IMR-90 (cell line): ENCODE measurements around the gene AGBL5. TPM values are rescaled to one million over a fixed set of nuclear protein-coding genes. Genes with fewer than 3 reads are reported as not detected.

Source experiments
- ATAC-seq: fragments of 200-7000 bp; cut with Tn5 transposase; 2 replicates; pipeline ENCODE4 v1.9.1; 2020; ENCODE audit warnings: low read depth, mild to moderate bottlenecking, moderate library complexity
- BruUV-seq: library from RNA; stranded (reverse); fragments of 400-500 nt; replicated peaks from 2 replicates; lab custom pipeline; 2021; lab: Mats Ljungman, UMichigan
- CTCF ChIA-PET: fragments of 300-600 bp; formaldehyde crosslinking; extraction: SDS; loops from one replicate; lab custom pipeline; 2021; ENCODE audit warnings: antibody characterized with exemption; lab: Yijun Ruan, JAX
- POLR2A ChIA-PET: fragments of 300-600 bp; sonication (Branson Sonifier 250); formaldehyde crosslinking; loops from one replicate; lab custom pipeline; 2022; ENCODE audit warnings: antibody characterized with exemption; ENCODE audit not compliant: unreplicated experiment; lab: Charles Lee
- DNase-seq: peaks from one replicate; pipeline ENCODE4 v3.0.0; 2013
- H2AFZ ChIP-seq: replicated peaks from 2 replicates; pipeline ENCODE3; 2013; ENCODE audit warnings: low read length, mild to moderate bottlenecking; ENCODE audit not compliant: poor library complexity
- H2AK5ac ChIP-seq: 2 replicates; pipeline ENCODE4 v1.6.1; 2013; ENCODE audit warnings: low read depth, low read length, inconsistent platforms
- H2AK9ac ChIP-seq: replicated peaks from 2 replicates; pipeline ENCODE3; 2013; ENCODE audit warnings: mild to moderate bottlenecking, low read depth, low read length, moderate library complexity; ENCODE audit not compliant: poor library complexity
- H2BK120ac ChIP-seq: 2 replicates; pipeline ENCODE4 v1.6.1; 2013; ENCODE audit warnings: low read depth, low read length, inconsistent platforms
- H2BK15ac ChIP-seq: 3 replicates; pipeline ENCODE4 v1.6.1; 2013; ENCODE audit warnings: low read depth, low read length, inconsistent platforms
- H2BK20ac ChIP-seq: 2 replicates; pipeline ENCODE4 v1.6.1; 2013; ENCODE audit warnings: low read depth, mild to moderate bottlenecking, inconsistent platforms, low read length, moderate library complexity
- H2BK5ac ChIP-seq: 2 replicates; pipeline ENCODE4 v1.6.1; 2013; ENCODE audit warnings: mild to moderate bottlenecking, low read depth, low read length, inconsistent platforms; ENCODE audit not compliant: poor library complexity, severe bottlenecking
- H3K14ac ChIP-seq: replicated peaks from 2 replicates; pipeline ENCODE4 v1.6.1; 2013; ENCODE audit warnings: low read depth, low read length, inconsistent platforms
- H3K18ac ChIP-seq: 2 replicates; pipeline ENCODE4 v1.6.1; 2013; ENCODE audit warnings: low read depth, low read length, control low read depth
- H3K23ac ChIP-seq: 2 replicates; pipeline ENCODE4 v1.6.1; 2013; ENCODE audit warnings: low read depth, low read length, inconsistent platforms
- H3K27ac ChIP-seq: 2 replicates; pipeline ENCODE4 v1.5.1; 2013; ENCODE audit warnings: mild to moderate bottlenecking, control low read depth, low read length; ENCODE audit not compliant: insufficient read depth
- H3K27me3 ChIP-seq: 2 replicates; pipeline ENCODE4 v1.6.1; 2013; ENCODE audit warnings: low read length; ENCODE audit not compliant: control insufficient read depth, insufficient read depth
- H3K36me3 ChIP-seq: 2 replicates; pipeline ENCODE4 v1.6.1; 2013; ENCODE audit warnings: low read length, mixed read lengths; ENCODE audit not compliant: control insufficient read depth, insufficient read depth
- H3K4ac ChIP-seq: 2 replicates; pipeline ENCODE4 v1.6.1; 2013; ENCODE audit warnings: low read depth, low read length, inconsistent platforms
- H3K4me1 ChIP-seq: 2 replicates; pipeline ENCODE4 v1.6.1; 2013; ENCODE audit warnings: low read length, mixed read lengths; ENCODE audit not compliant: control insufficient read depth, insufficient read depth
- H3K4me2 ChIP-seq: 2 replicates; pipeline ENCODE4 v1.6.1; 2013; ENCODE audit warnings: low read depth, mild to moderate bottlenecking, control low read depth, low read length, moderate library complexity
- H3K4me3 ChIP-seq: 2 replicates; pipeline ENCODE4 v1.5.1; 2013; ENCODE audit warnings: low read depth, mild to moderate bottlenecking, control low read depth, low read length, moderate library complexity; ENCODE audit not compliant: insufficient read depth
- H3K56ac ChIP-seq: 2 replicates; pipeline ENCODE4 v1.6.1; 2013; ENCODE audit warnings: low read length, inconsistent platforms; ENCODE audit not compliant: insufficient read depth; ENCODE audit errors: extremely low read depth
- H3K79me1 ChIP-seq, 2 experiments: 2 replicates each; pipeline ENCODE4 v1.6.1; 2013; ENCODE audit warnings: low read length in 2 of 2, inconsistent platforms in 1 of 2, low read depth in 1 of 2
- H3K9ac ChIP-seq: 2 replicates; pipeline ENCODE4 v1.6.1; 2013; ENCODE audit warnings: low read depth, low read length, control low read depth
- H3K9me1 ChIP-seq: 2 replicates; pipeline ENCODE4 v1.6.1; 2013; ENCODE audit warnings: low read length, inconsistent platforms; ENCODE audit not compliant: insufficient read depth
- H3K9me3 ChIP-seq: 2 replicates; pipeline ENCODE4 v1.6.1; 2013; ENCODE audit warnings: low read length; ENCODE audit not compliant: control insufficient read depth, insufficient read depth
- H4K20me1 ChIP-seq: 2 replicates; pipeline ENCODE4 v1.6.1; 2013; ENCODE audit warnings: low read length, inconsistent platforms; ENCODE audit not compliant: insufficient read depth
- H4K5ac ChIP-seq: 2 replicates; pipeline ENCODE4 v1.6.1; 2013; ENCODE audit warnings: mild to moderate bottlenecking, low read depth, low read length, control low read depth
- H4K8ac ChIP-seq, 2 experiments: 2 replicates each; pipeline ENCODE4 v1.6.1; 2013; ENCODE audit warnings: low read depth in 2 of 2, low read length in 2 of 2, control low read depth in 1 of 2, inconsistent platforms in 1 of 2
- H4K91ac ChIP-seq: 2 replicates; pipeline ENCODE4 v1.6.1; 2013; ENCODE audit warnings: low read depth, low read length, inconsistent platforms; ENCODE audit not compliant: insufficient read depth
- CEBPB ChIP-seq: IDR thresholded peaks from 2 replicates; pipeline ENCODE4 v1.6.1; 2012; ENCODE audit warnings: low read depth, low read length, improper control_type of control experiment
- WGBS, 2 experiments: methylation state at CpG; one replicate each; pipeline versions ENCODE4 v1.1.5 to v1.1.7; 2013; ENCODE audit warnings: missing lambda C conversion rate in 2 of 2; ENCODE audit not compliant: insufficient read length in 1 of 2; ENCODE audit errors: extremely low coverage in 2 of 2; 5-methylcytosine and 5-hydroxymethylcytosine counted together
- dilution Hi-C: fragments of 300-500 bp; cut with HindIII; formaldehyde crosslinking; loops from one replicate; pipeline ENCODE4 v1.14.3; 2018; ENCODE audit warnings: low sequenced_read_pairs; ENCODE audit not compliant: unreplicated experiment
- in situ Hi-C: fragments of 300-500 bp; cut with MboI; formaldehyde crosslinking; loops from 3 replicates; pipeline ENCODE4 v1.14.3; 2019; ENCODE audit warnings: low sequenced_read_pairs, inconsistent platforms, mixed read lengths
- intact Hi-C: fragments of 100-400 bp; cut with micrococcal nuclease; formaldehyde crosslinking; loops from 2 replicates; pipeline ENCODE4 v1.10.0; 2022
- polyA plus RNA-seq, 3 experiments: library from polyadenylated mRNA; depleted of rRNA; stranded (reverse); fragments of >200 nt; gene quantifications; 2 replicates each; pipeline ENCODE4 v1.2.3, GENCODE V29; 2012; ENCODE audit warnings: low replicate concordance in 1 of 3
- total RNA-seq: library from RNA; depleted of rRNA; stranded (reverse); fragments of >200 nt; gene quantifications from 2 replicates; pipeline ENCODE4 v1.2.3, GENCODE V29; 2012

Gene AGBL5
- total and polyA plus RNA-seq, 2 of the 4 experiments (the other 2 are of a cell fraction): 19.0 to 26.2 TPM

DNA sequence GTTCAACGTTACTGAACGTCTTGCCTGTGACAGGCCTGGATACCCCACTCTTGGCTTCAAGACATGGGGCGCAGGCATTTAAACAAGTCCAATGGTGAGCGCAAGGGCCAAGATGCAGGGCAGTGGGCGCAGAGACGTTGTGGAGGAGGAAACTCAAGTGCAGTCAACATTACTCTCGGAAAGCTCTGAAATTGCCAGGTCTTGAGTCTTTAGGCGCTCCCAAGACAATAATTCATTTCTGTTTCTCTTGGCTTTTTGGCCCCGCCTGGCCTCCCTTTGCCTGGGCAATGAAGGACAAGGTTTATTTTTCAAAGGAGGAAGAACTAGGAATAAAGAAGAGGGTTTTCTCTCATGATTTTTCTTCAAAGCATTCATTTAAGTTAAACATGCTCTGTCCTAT, 32.0 kb upstream of the AGBL5 start:
- H4K8ac ChIP-seq: no peak overlapping the region
- H3K18ac ChIP-seq: no peak overlapping the region
- H2BK15ac ChIP-seq: no peak overlapping the region
- no peak overlapping the region for H3K56ac ChIP-seq
- no peak overlapping the region for H3K27ac ChIP-seq
- H3K4me2 ChIP-seq: no peak overlapping the region
- no peaks in the 10 kb centered on the region for H3K27me3 ChIP-seq
- H3K9me1 ChIP-seq: peaks cover 23% of the 10 kb centered on the region
- H3K4ac ChIP-seq: no peak overlapping the region
- intact Hi-C loops: loop anchor here (5.0 kb wide), 1 partner anchor 412 kb away; no protein-coding TSS in a partner anchor
- H3K14ac ChIP-seq: no peak overlapping the region
- peaks cover 2 to 14% of the 10 kb centered on the region in 2 experiments; a peak in 1 of 4 replicates for H3K79me1 ChIP-seq
- no peak overlapping the region for H2BK120ac ChIP-seq
- H4K20me1 ChIP-seq: peaks cover 8% of the 10 kb centered on the region
- no peak overlapping the region for H2AK9ac ChIP-seq
- DNase-seq: no peak
- no peak overlapping the region for H3K4me3 ChIP-seq
- no peak overlapping the region for H4K5ac ChIP-seq
- H2BK20ac ChIP-seq: no peak overlapping the region
- peaks cover 18% of the 10 kb centered on the region for H3K4me1 ChIP-seq
- no peak overlapping the region for H2BK5ac ChIP-seq
- ATAC-seq: no peak
- H2AK5ac ChIP-seq: no peak overlapping the region
- no TSS peak for BruUV-seq
- POLR2A ChIA-PET: no interaction called here
- WGBS, 2 experiments: 95% methylated on average over 3 of the region's 9 CpGs; no CpG with 5 or more reads in 1 of the 2 experiments
- peaks cover 15% of the 10 kb centered on the region for H3K36me3 ChIP-seq
- dilution Hi-C loops: no loop called here
- no peak overlapping the region for H3K23ac ChIP-seq
- no peak for TF ChIP-seq CEBPB
- no peak overlapping the region for H4K91ac ChIP-seq
- no peaks in the 10 kb centered on the region for H3K9me3 ChIP-seq
- CTCF ChIA-PET: interaction anchor here (4.7 kb wide), 1 partner anchor 58 kb away, joined by 37 read pairs; no protein-coding TSS in a partner anchor
- H3K9ac ChIP-seq: no peak overlapping the region
- in situ Hi-C loops: no loop called here
- H2AFZ ChIP-seq: no peak overlapping the region
